ENCODE measurements around the gene ARHGEF16.

Gene ARHGEF16

GRCh38 chr1:3462356-3463012, 8.0 kb downstream of the ARHGEF16 start:
- Histone ChIP-seq H3K9me3 (ENCODE audit: control insufficient read depth, low read length) (no peaks in the 10 kb centered on the region), H3K4me3 (ENCODE audit: low read length) (no peak overlapping the region), H3K27me3 (ENCODE audit: control insufficient read depth, insufficient read depth, low read length) (no peaks in the 10 kb centered on the region), H3K4me1 (ENCODE audit: control insufficient read depth, insufficient read depth, low read length) (peaks cover 74% of the 10 kb centered on the region), H3K9ac (ENCODE audit: low read length) (peak overlapping the region; percentile 17), H3K36me3 (ENCODE audit: control insufficient read depth, insufficient read depth, low read length) (peaks cover 3% of the 10 kb centered on the region)

GRCh38 chr1:3463013-3463385, 8.5 kb downstream of the ARHGEF16 start:
- no peaks in the 10 kb centered on the region for H3K9me3 ChIP-seq (ENCODE audit: control insufficient read depth, low read length)
- H3K36me3 ChIP-seq (ENCODE audit: control insufficient read depth, insufficient read depth, low read length), result peaks cover 3% of the 10 kb centered on the region
- H3K4me1 ChIP-seq (ENCODE audit: control insufficient read depth, insufficient read depth, low read length), result peaks cover 74% of the 10 kb centered on the region
- H3K27me3 ChIP-seq (ENCODE audit: control insufficient read depth, insufficient read depth, low read length), result no peaks in the 10 kb centered on the region
- no peak overlapping the region for H3K9ac ChIP-seq (ENCODE audit: low read length)
- no peak overlapping the region for H3K4me3 ChIP-seq (ENCODE audit: low read length)

- peaks cover 73% of the 10 kb centered on the region for H3K4me1 ChIP-seq (ENCODE audit: control insufficient read depth, insufficient read depth, low read length)
Measured at GRCh38 chr1:3463408-3463863, 9.0 kb downstream of the ARHGEF16 start.

GRCh38 chr1:3463891-3464648, 9.6 kb downstream of the ARHGEF16 start:
- Histone ChIP-seq H3K4me3 (ENCODE audit: low read length) (no peak overlapping the region), H3K36me3 (ENCODE audit: control insufficient read depth, insufficient read depth, low read length) (peaks cover 3% of the 10 kb centered on the region), H3K9me3 (ENCODE audit: control insufficient read depth, low read length) (no peaks in the 10 kb centered on the region), H3K27me3 (ENCODE audit: control insufficient read depth, insufficient read depth, low read length) (no peaks in the 10 kb centered on the region), H3K9ac (ENCODE audit: low read length) (no peak overlapping the region), H3K4me1 (ENCODE audit: control insufficient read depth, insufficient read depth, low read length) (peaks cover 66% of the 10 kb centered on the region)

More at GRCh38 chr1:3463408-3463863, 9.0 kb downstream of the ARHGEF16 start:
- Histone ChIP-seq H3K9ac (ENCODE audit: low read length) (no peak overlapping the region), H3K36me3 (ENCODE audit: control insufficient read depth, insufficient read depth, low read length) (peaks cover 3% of the 10 kb centered on the region), H3K9me3 (ENCODE audit: control insufficient read depth, low read length) (no peaks in the 10 kb centered on the region), H3K27me3 (ENCODE audit: control insufficient read depth, insufficient read depth, low read length) (no peaks in the 10 kb centered on the region), H3K4me3 (ENCODE audit: low read length) (no peak overlapping the region)

GRCh38 chr1:3464649-3465025, 10.2 kb downstream of the ARHGEF16 start:
- H3K9me3 ChIP-seq (ENCODE audit: control insufficient read depth, low read length), result no peaks in the 10 kb centered on the region
- peaks cover 66% of the 10 kb centered on the region for H3K4me1 ChIP-seq (ENCODE audit: control insufficient read depth, insufficient read depth, low read length)
- H3K27me3 ChIP-seq (ENCODE audit: control insufficient read depth, insufficient read depth, low read length), result no peaks in the 10 kb centered on the region
- H3K9ac ChIP-seq (ENCODE audit: low read length), result no peak overlapping the region
- no peak overlapping the region for H3K4me3 ChIP-seq (ENCODE audit: low read length)
- H3K36me3 ChIP-seq (ENCODE audit: control insufficient read depth, insufficient read depth, low read length), result peaks cover 3% of the 10 kb centered on the region

GRCh38 chr1:3465091-3465934, 10.8 kb downstream of the ARHGEF16 start:
- Histone ChIP-seq H3K36me3 (ENCODE audit: control insufficient read depth, insufficient read depth, low read length) (peaks cover 3% of the 10 kb centered on the region), H3K27me3 (ENCODE audit: control insufficient read depth, insufficient read depth, low read length) (no peaks in the 10 kb centered on the region), H3K4me3 (ENCODE audit: low read length) (no peak overlapping the region), H3K4me1 (ENCODE audit: control insufficient read depth, insufficient read depth, low read length) (peaks cover 65% of the 10 kb centered on the region), H3K9me3 (ENCODE audit: control insufficient read depth, low read length) (no peaks in the 10 kb centered on the region), H3K9ac (ENCODE audit: low read length) (no peak overlapping the region)

GRCh38 chr1:3465935-3466321, 11.5 kb downstream of the ARHGEF16 start:
- Histone ChIP-seq H3K36me3 (ENCODE audit: control insufficient read depth, insufficient read depth, low read length) (peaks cover 3% of the 10 kb centered on the region), H3K9me3 (ENCODE audit: control insufficient read depth, low read length) (no peaks in the 10 kb centered on the region), H3K27me3 (ENCODE audit: control insufficient read depth, insufficient read depth, low read length) (no peaks in the 10 kb centered on the region), H3K4me1 (ENCODE audit: control insufficient read depth, insufficient read depth, low read length) (peaks cover 65% of the 10 kb centered on the region), H3K9ac (ENCODE audit: low read length) (no peak overlapping the region), H3K4me3 (ENCODE audit: low read length) (no peak overlapping the region)

- Histone ChIP-seq H3K9me3 (ENCODE audit: control insufficient read depth, low read length) (no peaks in the 10 kb centered on the region), H3K27me3 (ENCODE audit: control insufficient read depth, insufficient read depth, low read length) (no peaks in the 10 kb centered on the region), H3K4me1 (ENCODE audit: control insufficient read depth, insufficient read depth, low read length) (peaks cover 65% of the 10 kb centered on the region), H3K4me3 (ENCODE audit: low read length) (no peak overlapping the region), H3K9ac (ENCODE audit: low read length) (peak overlapping the region; percentile 9), H3K36me3 (ENCODE audit: control insufficient read depth, insufficient read depth, low read length) (no peaks in the 10 kb centered on the region)
Measured at GRCh38 chr1:3466366-3467075, 12.1 kb downstream of the ARHGEF16 start.

GRCh38 chr1:3467096-3468036, 12.9 kb downstream of the ARHGEF16 start:
- H3K4me3 ChIP-seq (ENCODE audit: low read length), result no peak overlapping the region
- peaks cover 58% of the 10 kb centered on the region for H3K4me1 ChIP-seq (ENCODE audit: control insufficient read depth, insufficient read depth, low read length)
- H3K9ac ChIP-seq (ENCODE audit: low read length), result peak overlapping the region; percentile 9
- H3K36me3 ChIP-seq (ENCODE audit: control insufficient read depth, insufficient read depth, low read length), result no peaks in the 10 kb centered on the region
- no peaks in the 10 kb centered on the region for H3K27me3 ChIP-seq (ENCODE audit: control insufficient read depth, insufficient read depth, low read length)
- no peaks in the 10 kb centered on the region for H3K9me3 ChIP-seq (ENCODE audit: control insufficient read depth, low read length)

- Histone ChIP-seq H3K27me3 (ENCODE audit: control insufficient read depth, insufficient read depth, low read length) (no peaks in the 10 kb centered on the region), H3K9ac (ENCODE audit: low read length) (no peak overlapping the region), H3K4me1 (ENCODE audit: control insufficient read depth, insufficient read depth, low read length) (peaks cover 51% of the 10 kb centered on the region), H3K9me3 (ENCODE audit: control insufficient read depth, low read length) (no peaks in the 10 kb centered on the region), H3K36me3 (ENCODE audit: control insufficient read depth, insufficient read depth, low read length) (no peaks in the 10 kb centered on the region), H3K4me3 (ENCODE audit: low read length) (no peak overlapping the region)
Measured at GRCh38 chr1:3468236-3469103, 14.0 kb downstream of the ARHGEF16 start.

All from mucosa of stomach (tissue), 1 donor.